ENCODE results near the gene KCNQ1. TPM values are rescaled to one million over a fixed set of nuclear protein-coding genes. Genes with fewer than 3 reads are reported as not detected.

The KCNQ1 gene
- total RNA-seq, 1 donor from 2014 or later = 0.86 TPM

DNA sequence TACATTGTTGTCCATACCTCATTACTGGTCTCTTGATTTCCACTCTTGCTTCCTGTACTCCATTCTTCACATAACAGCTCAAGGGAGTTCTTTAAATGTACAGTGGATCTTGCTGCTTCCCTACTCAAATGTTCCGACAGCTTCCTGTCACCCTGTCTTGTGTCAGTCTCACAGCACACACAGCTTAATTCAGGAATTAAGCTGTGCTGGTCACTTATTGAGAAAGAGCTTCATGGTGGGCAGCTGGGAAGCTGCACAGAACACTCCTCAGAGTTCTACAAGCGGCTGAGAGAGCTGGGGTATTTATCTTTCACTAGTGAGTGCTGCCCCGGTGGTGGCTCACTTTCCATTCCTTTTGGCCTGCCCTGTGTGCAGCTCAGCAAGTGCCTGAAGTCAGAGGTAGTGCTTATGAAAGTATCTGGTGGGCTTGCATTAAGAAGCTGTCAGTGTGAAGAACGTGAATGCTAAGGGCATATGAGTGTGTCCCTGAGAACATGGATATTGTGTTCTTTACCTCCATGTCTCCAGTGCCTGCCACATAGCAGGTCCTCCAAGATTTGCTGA is 206.3 kb downstream of the KCNQ1 start:
- no peak overlapping the region for H3K27ac Mint-ChIP-seq (ENCODE audit: unreplicated experiment)
- H3K27me3 Mint-ChIP-seq (ENCODE audit: low read depth) = peaks cover 3% of the 10 kb centered on the region
- H3K4me3 Mint-ChIP-seq = no peak overlapping the region
- H3K4me1 Mint-ChIP-seq = peaks cover 5% of the 10 kb centered on the region
- H3K36me3 Mint-ChIP-seq (ENCODE audit: low read depth) = peaks cover 54% of the 10 kb centered on the region
- TF ChIP-seq, protein P1, sequence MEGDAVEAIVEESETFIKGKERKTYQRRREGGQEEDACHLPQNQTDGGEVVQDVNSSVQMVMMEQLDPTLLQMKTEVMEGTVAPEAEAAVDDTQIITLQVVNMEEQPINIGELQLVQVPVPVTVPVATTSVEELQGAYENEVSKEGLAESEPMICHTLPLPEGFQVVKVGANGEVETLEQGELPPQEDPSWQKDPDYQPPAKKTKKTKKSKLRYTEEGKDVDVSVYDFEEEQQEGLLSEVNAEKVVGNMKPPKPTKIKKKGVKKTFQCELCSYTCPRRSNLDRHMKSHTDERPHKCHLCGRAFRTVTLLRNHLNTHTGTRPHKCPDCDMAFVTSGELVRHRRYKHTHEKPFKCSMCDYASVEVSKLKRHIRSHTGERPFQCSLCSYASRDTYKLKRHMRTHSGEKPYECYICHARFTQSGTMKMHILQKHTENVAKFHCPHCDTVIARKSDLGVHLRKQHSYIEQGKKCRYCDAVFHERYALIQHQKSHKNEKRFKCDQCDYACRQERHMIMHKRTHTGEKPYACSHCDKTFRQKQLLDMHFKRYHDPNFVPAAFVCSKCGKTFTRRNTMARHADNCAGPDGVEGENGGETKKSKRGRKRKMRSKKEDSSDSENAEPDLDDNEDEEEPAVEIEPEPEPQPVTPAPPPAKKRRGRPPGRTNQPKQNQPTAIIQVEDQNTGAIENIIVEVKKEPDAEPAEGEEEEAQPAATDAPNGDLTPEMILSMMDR (conservative IDR thresholded peaks at IDR 0.05) = no peak
- H3K9me3 Mint-ChIP-seq = peaks cover 30% of the 10 kb centered on the region
- no peak for DNase-seq (ENCODE audit: low read depth, low spot score)

DNA sequence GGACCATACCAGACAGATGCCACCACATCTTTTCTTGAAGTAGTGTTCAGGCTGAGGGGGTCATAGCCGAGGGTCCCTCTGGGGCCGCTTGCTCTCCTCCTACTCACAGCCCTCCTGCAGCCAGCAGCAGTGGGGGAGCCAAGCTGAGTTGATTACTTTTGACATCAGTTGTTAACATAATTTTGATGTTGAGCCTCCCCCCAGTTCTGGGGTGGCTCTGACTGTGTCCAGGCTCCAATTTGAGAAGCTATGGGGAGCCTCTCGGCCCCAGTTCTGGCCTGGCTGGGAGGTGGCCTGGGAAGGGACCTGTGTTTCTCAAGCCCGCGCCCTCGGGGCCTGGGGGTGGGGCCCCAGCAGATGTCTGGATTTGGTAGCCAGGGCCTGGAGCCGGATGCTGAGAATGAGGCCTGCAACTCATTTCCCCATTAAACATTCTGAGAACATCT is 207.0 kb downstream of the KCNQ1 start:
- no peak for DNase-seq (ENCODE audit: low read depth, low spot score)
- H3K9me3 Mint-ChIP-seq = peaks cover 30% of the 10 kb centered on the region
- peaks cover 51% of the 10 kb centered on the region for H3K36me3 Mint-ChIP-seq (ENCODE audit: low read depth)
- TF ChIP-seq, protein P1 (conservative IDR thresholded peaks at IDR 0.05) = no peak
- H3K4me1 Mint-ChIP-seq = peaks cover 5% of the 10 kb centered on the region
- peaks cover 3% of the 10 kb centered on the region for H3K27me3 Mint-ChIP-seq (ENCODE audit: low read depth)
- H3K4me3 Mint-ChIP-seq = no peak overlapping the region
- no peak overlapping the region for H3K27ac Mint-ChIP-seq (ENCODE audit: unreplicated experiment)

DNA sequence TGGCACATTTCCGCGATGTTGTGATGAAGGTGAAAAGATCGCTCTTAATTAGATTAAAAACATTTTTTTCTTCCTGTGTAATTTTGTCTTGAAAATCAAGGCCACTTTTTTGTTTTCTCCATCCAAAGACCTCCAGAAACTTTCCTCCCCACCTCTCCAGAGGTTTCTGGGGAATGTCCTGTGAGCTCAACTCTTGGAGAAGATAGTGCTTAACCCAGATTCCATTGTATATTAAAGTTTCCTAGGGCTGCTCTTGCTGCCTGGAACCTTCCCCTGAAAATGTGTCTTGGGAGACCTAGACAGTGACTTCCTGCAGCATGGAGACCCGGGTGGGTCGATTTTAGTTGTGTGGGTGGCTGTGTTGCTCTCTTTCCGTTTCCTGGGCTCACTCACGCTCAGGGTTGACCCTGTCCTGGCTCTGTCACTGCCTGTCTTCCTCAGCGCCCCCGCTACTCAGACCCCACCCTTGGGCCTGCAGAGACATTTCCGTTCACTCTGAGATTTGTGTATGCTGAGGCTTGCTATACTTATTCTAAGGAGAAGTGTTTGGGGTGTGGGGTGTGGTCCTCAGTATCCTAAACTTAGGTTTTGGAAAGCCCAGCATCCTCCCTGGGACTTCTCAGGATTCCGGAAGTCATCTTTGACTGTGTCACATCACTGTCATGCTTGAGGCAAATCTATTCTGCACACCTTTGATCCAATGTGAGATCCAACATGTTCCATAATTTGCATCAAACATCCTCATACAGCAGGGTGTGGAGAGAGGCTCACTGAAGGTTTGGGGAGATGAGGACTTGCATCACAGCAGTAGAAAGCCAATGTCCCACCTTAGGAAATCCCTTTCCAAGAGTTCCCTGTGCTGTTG is 207.8 kb downstream of the KCNQ1 start:
- H3K27me3 Mint-ChIP-seq (ENCODE audit: low read depth) = peaks cover 3% of the 10 kb centered on the region
- no peak for DNase-seq (ENCODE audit: low read depth, low spot score)
- H3K4me3 Mint-ChIP-seq = no peak overlapping the region
- TF ChIP-seq, protein P1 (conservative IDR thresholded peaks at IDR 0.05) = no peak
- H3K4me1 Mint-ChIP-seq = peaks cover 5% of the 10 kb centered on the region
- peaks cover 25% of the 10 kb centered on the region for H3K9me3 Mint-ChIP-seq
- H3K27ac Mint-ChIP-seq (ENCODE audit: unreplicated experiment) = no peak overlapping the region
- H3K36me3 Mint-ChIP-seq (ENCODE audit: low read depth) = peaks cover 48% of the 10 kb centered on the region

DNA sequence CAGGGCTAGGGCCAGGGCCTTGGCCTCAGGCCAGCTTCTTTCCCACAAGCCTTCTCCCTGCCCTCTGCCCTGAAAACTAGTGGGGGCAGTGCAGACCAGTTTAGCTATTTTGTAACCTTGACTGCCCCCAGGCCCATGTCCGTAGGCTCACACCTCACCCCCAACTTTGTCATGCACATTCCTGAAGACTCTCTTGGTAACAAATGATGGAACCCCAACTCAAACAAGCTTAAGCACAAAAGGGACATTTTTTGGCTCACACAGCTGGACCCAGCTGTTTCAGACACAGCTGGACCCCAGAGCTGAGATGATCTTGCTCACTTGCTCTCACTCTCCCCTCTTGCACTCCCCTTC is 208.4 kb downstream of the KCNQ1 start:
- Mint-ChIP-seq H3K27me3 (ENCODE audit: low read depth) (peaks cover 3% of the 10 kb centered on the region), H3K36me3 (ENCODE audit: low read depth) (peaks cover 48% of the 10 kb centered on the region), H3K4me3 (no peak overlapping the region), H3K9me3 (peaks cover 23% of the 10 kb centered on the region), H3K27ac (ENCODE audit: unreplicated experiment) (no peak overlapping the region), H3K4me1 (peaks cover 5% of the 10 kb centered on the region)
- TF ChIP-seq, protein P1 (conservative IDR thresholded peaks at IDR 0.05) = no peak
- DNase-seq (ENCODE audit: low read depth, low spot score) = no peak

GRCh38 chr11:2653930-2654739 is 209.3 kb downstream of the KCNQ1 start:
- peaks cover 3% of the 10 kb centered on the region for H3K27me3 Mint-ChIP-seq (ENCODE audit: low read depth)
- H3K4me3 Mint-ChIP-seq = no peak overlapping the region
- peaks cover 25% of the 10 kb centered on the region for H3K9me3 Mint-ChIP-seq

More at GRCh38 chr11:2653930-2654739, 209.3 kb downstream of the KCNQ1 start:
- no peak overlapping the region for H3K27ac Mint-ChIP-seq (ENCODE audit: unreplicated experiment)
- TF ChIP-seq, protein P1 (conservative IDR thresholded peaks at IDR 0.05) = no peak
- H3K4me1 Mint-ChIP-seq = peaks cover 5% of the 10 kb centered on the region
- no peak for DNase-seq (ENCODE audit: low read depth, low spot score)
- peaks cover 50% of the 10 kb centered on the region for H3K36me3 Mint-ChIP-seq (ENCODE audit: low read depth)
